ENCODE measurements around the gene SUPT7L.
A peak's percentile ranks its signal among the peaks of the same experiment; 100 is the strongest.

The SUPT7L gene, protein sequence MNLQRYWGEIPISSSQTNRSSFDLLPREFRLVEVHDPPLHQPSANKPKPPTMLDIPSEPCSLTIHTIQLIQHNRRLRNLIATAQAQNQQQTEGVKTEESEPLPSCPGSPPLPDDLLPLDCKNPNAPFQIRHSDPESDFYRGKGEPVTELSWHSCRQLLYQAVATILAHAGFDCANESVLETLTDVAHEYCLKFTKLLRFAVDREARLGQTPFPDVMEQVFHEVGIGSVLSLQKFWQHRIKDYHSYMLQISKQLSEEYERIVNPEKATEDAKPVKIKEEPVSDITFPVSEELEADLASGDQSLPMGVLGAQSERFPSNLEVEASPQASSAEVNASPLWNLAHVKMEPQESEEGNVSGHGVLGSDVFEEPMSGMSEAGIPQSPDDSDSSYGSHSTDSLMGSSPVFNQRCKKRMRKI

DNA sequence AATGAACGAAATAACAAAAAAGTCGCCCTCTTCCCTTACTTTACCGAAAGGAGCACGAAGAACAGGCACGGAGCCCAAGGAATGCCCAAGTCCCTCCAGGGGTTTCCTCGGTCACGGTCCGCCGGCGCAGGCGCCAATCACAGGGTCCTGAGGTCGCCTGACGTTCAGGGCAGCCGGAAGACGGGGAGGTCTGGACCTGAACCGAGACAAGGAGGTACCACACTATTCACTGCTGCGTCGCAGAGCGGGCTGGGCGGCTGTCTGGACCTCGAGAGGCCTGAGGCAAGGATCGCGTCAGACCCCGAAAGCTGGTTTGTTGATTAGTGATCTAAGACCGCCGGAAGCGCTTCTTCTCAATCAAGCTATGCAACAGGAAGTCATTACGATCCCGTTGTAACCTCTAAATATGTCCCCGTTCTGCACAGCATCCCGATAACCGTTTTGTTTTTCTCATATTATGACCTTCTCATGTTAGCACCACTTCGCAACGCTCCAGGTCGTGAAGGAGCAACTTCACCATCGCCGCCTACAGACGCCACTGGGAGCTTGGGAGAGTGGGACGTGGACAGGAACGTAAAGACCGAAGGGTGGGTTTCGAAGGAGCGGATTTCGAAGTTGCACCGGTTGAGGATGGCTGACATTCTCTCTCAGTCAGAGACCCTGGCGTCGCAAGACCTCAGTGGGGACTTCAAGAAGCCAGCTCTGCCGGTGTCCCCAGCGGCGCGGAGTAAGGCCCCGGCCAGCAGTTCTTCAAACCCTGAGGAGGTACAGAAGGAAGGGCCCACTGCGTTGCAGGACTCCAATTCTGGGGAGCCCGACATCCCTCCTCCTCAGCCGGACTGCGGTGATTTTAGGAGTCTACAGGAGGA is at the start of gene SUPT7L, which contains the start of gene SLC4A1AP:
Gene SUPT7L, minus strand, starts transcription at position 330 of the 869 bp plus-strand sequence. CDS start 1,422 bp downstream, outside the sequence.
Gene SLC4A1AP, plus strand, starts transcription at position 605 of the 869 bp plus-strand sequence. Its CDS starts 26 bp downstream, at position 631.
- peak; percentile 82 for DNase-seq (ENCODE audit: low spot score)
- peak; percentile 46 for FAIRE-seq

DNA sequence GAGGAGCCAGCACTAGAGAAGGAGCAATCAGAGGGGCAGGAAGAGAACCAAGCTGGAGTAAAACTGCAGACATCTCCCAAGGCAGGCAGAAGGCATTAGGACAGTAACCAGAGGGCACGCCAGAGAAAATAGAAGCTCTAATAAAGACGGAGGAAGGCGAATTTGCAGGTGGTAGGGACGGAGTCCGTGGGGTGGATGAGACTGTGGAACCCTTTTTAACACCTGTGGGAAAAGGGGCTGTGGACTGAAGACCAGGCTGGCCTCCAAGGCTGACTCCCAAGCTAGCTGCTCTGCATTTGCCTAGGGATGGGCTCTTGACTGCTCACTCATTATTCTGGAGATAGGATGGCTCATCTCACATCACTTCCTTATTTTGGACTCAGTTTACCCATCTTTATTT is 49.8 kb upstream of the SUPT7L start:
- no peak for FAIRE-seq
- no peak for DNase-seq (ENCODE audit: low spot score)

DNA sequence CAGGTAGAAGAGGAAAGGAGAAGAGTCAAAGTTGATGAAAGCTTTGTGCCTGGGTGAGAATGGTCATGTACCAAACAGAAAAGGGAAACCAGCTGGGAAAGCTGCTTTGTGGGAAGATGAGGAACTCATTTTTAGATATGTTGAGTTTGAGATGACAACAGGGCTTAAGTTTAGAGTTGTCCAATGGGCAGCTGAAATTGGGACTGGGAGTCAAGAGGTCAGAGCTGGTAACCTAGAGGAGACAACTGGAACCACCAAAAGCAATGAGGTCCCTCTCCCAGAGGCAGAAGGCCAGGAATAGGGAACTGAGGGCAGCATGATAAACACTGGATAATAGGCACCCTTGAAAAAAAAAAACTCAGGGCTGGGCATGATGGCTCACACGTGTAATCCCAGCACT is 49.1 kb upstream of the SUPT7L start:
- DNase-seq (ENCODE audit: low spot score) = no peak
- no peak for FAIRE-seq

DNA sequence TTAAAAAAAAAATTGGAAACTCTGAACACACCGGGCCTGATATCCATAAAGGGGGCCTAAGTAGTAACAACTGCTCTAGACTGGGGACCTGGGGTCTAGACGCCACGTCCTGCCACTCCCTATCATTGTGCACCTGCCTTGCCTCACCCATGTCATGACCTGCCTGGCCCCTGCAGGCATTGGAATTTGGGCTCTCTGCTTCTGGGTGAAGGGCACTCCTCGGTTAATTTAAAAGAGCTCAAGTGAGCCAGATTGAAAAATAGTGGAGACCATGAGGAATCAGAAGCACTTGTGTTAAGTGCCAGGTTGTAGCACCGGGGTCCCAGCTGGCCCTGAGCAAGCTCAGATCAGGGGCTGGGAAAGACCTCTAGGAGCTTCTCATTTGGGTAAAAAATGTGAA is 48.4 kb upstream of the SUPT7L start:
- FAIRE-seq = no peak
- no peak for DNase-seq (ENCODE audit: low spot score)

DNA sequence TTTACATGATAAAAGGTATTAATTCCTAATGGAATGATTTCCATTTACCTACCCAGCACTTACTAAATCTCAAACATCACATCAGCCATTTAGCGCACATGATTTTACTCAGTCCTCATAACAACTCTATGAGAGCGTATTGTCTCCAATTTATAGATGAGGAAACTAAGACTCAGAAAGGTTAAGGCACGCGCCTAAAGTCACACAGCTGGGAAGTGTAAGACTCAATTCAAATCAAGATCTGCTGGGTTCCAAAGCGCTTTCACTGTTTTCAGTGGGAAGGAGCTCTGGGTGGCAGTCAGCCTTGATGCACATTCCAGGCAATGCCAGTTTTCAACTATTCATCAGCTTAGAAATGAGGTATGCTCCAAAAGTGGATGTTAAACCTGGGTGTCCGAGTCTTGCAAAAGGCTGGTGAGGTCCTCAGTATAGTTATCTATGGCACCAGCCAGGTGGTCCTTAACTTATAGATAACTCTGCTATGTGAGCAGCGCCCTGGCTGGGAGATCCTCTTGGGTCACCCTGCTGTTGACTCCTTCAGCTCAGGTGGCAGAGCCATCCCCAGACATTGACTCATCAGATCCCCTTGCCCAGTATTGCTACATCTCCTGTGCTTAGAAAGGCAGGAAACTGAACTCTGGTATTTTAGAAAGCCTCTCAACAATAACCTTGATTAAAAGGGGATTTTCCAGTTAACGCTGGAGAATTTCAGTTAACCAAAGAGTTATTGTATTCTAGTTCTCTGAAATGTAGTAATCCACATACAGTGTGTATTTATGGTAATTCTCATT is 47.4 kb upstream of the SUPT7L start:
- no peak for FAIRE-seq
- DNase-seq (ENCODE audit: low spot score) = peak; percentile 47

DNA sequence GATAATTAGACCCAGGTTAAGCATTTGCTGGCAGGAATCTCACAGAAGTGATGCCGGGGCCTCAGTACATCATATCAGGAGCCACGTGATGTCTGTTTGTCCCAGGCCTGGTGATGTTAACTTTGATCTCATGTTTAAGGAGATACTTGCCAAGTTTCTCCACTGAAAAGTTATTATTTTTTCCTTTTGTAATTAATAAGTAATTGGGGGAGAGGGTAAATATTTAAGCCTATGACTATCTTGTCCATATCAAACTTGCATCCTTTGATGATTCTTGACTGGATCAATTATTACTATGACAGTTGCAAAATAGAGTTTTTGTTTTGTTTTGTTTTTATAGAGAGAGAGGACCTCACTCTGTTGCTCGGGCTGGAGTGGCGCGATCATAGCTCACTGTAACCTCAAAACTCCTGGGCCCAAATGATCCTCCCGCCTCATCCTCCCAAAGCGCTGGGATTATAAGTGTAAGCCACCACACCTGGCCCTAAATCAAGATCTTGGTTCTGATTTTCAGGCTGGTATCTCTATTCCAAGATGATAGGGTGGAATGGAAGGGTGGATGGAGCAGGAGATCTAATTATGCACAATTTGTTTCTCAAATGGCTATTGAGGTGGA is 46.7 kb upstream of the SUPT7L start:
- DNase-seq (ENCODE audit: low spot score) (no peak), FAIRE-seq (no peak)

DNA sequence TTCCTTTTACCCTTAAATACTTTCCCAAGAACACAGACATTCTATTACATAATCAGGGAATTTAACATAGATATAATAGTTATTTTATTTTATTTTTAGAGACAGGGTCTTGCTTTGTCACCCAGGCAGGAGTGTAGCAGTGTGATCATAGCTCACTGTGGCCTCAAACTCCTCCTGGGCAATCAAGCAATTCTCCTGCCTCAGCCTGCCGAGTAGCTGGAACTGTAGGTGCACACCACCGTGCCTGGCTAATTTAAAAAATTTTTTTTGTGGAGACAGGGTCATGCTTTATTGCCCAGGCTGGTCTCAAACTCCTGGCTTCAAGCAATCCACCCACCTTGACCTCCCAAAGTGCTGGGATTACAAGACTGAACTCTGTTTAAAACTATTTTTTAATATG is 45.9 kb upstream of the SUPT7L start:
- FAIRE-seq (no peak), DNase-seq (ENCODE audit: low spot score) (no peak)

DNA sequence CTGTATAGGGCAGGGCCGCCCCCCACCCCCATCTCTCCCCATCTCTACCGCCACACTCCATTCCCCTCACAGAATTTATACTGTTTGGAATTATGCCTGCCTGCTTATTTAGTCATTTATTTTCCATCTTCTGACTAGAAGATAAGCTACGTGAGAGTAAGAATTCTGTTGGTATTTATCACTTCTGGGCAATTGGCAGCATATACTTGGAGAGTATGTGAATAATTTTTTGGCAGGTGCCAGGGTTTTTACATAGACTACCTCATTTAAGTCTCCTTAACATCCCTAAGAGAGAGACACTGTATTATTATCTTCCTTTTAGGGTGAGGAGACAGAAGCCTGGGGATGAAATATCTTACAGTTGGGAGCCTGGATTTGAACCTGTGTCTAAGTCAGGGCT is 45.3 kb upstream of the SUPT7L start:
- DNase-seq (ENCODE audit: low spot score) (no peak), FAIRE-seq (no peak)

DNA sequence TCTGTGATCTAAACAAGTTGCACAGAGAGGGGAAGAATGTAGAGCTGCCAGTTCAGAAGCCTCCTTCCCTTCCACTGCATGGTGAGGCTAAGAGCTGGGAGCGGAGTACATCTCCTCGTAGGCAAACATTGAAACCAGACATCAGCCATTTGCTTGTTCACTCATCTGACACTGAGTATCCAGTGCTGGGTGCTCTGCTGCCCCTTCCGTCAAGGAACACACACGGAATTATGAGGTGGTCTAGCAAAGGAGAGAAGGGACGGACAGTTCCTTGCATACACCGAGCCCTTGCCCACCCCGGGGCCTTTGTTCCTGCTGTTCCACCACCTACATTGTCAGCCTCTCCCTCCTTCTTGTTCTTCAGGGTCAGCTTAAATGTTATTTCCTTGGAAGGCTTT is 44.8 kb upstream of the SUPT7L start:
- no peak for FAIRE-seq

DNA sequence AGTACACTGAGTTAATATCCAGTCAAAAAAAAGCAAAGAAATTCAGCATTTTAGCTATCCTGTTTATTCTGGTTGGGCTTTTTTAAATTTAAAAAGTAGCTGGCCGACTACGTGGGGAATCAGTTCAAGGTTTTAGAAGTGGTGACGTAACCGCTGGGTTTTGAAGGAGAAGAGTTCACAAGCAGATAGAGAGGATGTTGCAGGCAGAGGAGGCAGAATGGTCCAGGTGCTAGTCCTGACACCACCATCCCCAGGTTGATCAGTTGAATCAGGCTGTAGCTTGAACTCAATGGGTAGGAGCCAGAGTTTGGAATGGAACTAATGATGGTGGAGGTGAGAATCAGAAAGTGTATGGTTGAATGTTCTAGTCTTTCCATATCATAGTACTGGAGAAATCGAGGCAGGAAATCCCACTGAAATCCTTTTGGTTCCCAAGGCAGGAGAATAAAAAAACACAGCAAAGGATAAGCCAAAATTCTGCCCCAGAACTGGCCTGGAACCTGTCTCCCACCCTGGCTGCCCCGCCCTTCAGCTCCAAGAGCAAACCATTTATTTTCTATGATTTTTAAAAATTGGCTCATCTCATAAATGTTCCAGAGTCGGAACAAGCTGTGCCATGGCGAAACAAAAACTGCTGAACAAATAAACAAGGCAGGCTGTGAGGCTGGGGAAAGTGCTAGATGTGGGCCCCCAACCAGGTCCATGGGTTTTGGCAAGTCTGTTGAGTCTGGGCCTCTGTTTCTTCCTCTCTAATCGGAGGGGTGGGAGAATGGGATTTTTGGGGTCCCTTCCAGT is 44.2 kb upstream of the SUPT7L start:
- no peak for DNase-seq (ENCODE audit: low spot score)
- no peak for FAIRE-seq

More for the DNA sequence above, 44.8 kb upstream of the SUPT7L start:
- no peak for DNase-seq (ENCODE audit: low spot score)

DNA sequence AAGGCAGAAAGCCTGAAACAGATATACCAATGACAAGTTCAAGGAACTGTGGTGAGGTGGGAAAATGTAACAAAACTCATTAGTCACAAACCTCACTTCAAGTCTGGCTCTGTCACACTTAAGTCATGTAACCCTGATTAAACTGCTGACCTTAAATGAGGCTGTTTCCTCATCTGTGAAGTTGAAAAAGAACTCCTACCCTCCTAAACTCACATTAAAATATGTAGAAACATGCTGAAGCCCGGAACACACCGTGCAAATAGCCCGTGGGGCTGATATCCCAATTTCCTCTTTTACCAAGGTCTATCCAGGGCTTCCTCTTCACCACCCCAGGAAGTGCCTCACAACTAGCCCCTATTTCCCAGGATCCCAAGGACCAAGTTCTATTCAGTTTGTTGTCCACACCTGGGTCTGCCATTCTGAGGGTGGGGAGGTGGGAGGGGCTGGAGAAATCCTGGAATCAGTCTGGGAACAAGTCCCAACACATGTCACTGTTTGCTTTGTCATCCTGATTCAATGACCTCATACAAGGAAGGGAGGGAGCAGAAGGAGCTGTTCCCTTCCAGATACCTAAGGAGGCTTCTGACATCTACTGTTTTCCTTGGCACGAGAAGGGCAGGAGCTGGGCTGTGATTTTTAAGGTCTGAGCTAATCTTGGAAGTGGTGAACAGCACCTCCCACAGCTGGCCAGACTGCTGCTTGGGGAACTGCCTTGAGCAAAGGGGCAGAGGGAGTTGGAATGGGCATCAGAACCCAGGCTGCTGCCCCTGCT is 42.6 kb upstream of the SUPT7L start:
- DNase-seq (ENCODE audit: low spot score) (peak; percentile 87), FAIRE-seq (peak; percentile 66)

DNA sequence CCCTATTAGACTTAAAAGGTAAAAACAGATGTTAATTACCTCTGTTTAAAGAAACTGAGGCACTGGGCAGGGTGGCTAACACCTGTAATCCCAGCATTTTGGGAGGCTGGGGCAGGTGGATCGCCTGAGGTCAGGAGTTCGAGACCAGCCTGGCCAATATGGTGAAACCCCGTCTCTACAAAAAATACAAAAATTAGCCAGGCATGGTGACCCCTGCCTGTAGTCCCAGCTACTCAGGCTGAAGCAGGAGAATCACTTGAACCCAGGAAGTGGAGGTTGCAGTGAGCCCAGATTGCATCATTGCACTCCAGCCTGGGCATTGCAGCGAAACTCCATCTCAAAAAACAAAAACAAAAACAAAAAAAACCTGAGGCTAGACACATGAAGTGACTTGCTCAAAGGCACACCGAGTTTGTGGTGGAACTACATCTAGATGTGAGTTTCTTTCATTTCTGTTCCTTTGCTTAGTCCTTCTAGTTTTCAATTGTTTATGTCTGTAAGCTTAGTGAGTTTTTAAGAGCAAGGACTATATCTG is 41.0 kb upstream of the SUPT7L start:
- FAIRE-seq = no peak
- no peak for DNase-seq (ENCODE audit: low spot score)

DNA sequence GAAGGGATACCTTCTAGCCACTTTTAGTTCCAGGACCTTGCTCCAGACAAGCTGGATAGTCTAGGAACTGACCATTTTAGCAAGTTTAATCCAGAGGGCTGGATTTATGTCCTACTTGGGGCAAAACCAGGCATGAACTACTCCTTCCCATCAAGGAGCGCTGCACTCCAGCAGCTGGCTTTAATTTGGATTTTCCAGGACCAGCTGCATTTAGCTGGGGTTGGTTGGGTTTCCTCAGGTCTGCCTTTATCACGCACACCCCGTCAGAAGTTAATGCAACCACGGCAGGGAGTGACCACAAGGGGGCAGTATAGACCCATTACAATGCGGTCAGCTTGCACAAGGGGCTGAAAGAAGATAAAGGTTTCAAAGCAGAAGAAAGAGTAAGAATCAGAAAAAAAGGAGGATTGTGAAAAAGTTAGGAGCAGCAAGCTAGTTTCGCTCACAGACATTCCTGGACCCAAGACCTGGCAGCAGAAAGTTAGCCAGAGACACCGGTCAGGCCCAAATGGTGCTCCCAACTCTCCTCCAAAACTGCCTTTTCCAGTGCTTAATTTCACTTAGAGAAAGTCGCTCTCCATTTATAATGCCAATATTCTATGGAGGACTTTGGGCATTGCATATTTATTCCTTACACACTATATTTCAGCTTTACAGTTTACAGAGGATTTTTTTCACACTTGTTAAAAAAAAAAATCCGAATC is 40.4 kb upstream of the SUPT7L start:
- DNase-seq (ENCODE audit: low spot score) = peak; percentile 82
- peak; percentile 87 for FAIRE-seq

DNA sequence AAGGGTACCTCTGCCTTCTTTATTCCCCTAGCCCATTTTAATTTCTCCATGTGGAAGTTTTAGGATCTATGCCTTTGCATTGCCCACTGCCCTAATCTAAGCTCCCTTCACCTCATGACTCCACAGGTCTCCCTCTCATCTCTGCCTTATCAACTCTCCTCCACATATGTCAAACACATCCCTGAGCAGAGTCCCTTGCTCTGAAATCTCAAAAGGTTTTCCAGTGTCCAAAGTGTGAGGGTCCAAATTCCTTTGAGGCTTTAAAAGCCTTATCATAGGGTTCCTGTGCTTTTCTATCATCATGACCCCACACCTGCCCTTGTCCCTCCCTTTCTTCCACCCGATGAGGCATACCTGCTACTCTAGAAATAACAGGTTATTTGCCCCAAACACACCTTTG is 38.9 kb upstream of the SUPT7L start:
- FAIRE-seq (no peak), DNase-seq (ENCODE audit: low spot score) (no peak)

DNA sequence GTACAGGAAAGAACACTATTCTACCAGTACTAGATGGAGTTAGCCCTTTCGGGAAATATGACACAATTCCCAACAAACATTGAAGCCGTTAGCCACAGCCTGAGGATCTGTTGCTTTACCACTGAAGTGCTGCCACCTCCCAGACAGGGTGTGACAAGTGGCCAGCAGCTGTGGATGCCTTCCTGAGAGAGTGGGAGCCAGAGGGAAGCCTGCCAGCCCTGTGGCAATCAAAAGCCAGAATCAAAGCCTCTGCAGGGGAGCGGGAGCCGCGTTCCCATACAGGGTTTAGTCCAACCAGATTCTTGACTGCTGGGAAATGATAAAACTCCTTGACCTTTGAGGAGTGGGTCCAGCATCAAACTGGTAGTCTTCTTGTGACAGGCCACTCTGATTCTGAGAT is 38.3 kb upstream of the SUPT7L start:
- DNase-seq (ENCODE audit: low spot score) = no peak
- no peak for FAIRE-seq

DNA sequence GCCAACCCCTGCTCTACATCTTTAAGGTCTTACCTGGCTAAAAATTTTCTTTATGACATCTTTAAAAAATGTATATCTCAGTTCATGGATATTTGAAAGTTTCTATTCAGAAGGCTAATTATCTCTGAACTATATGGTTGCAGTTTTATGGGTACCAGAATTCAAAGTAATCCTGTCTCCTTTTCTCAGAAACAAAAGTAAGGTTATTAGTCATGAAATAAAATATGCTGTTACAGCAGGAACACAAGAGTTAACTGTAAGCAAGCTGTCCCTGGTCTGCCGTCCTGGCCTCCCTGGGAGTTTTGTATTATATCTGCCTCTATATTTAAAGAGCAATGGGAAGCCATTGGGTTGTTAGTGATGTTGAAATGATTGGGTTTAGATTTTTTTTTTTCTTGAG is 34.2 kb upstream of the SUPT7L start:
- no peak for FAIRE-seq
- no peak for DNase-seq (ENCODE audit: low spot score)

DNA sequence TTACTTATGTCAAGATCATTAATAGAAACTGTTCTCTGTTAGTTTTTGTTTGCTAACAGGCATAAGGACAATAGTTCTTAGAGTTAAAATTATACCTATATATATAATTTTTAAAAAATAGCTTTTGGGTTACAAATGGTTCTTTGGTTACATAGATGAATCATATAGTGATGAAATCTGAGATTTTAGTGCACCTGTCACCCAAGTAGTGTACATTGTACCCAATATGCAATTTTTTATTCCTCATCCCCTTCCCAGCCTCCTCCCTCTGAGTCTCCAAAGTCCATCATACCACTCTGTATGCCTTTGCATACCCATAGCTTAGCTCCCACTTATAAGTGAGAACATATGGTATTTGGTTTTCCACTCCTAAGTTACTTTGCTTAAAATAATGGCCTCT is 26.6 kb upstream of the SUPT7L start:
- FAIRE-seq (no peak), DNase-seq (ENCODE audit: low spot score) (no peak)

DNA sequence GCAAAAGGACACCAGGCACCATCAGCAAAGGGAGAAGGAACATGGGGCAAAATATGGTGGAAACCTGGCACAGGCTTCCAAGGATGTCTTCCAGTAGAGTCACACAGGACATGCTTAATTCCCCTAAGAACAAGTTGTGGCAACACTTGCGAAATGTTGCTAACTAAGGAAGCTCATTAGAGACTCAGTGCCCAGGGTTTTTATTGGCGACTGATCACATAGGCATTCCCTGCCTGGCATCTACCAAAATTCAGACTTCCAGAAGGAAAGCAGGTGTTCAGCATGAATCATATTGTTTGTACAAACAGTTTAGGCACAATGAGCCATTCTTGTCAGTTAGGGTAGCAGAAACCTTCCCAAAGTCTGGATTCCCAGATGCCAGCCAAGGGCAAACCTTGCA is 26.0 kb upstream of the SUPT7L start:
- FAIRE-seq = peak; percentile 9

DNA sequence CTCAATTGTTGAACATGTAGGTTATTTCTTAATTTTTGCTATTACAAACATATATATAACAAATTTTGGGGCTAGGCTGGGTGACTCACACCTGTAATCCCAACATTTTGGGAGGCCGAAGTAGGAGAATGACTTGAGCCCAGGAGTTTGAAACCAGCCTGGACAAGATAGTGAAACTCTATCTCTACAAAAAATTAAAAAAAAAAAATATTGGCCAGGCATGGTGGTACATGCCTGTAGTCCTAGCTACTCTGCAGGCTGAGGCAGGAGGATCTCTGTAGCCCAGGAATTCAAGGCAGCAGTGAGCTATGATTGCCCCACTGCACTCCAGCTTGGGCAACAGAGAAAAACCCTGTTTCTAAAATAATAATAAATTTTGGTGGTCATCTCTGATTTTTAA is 23.8 kb upstream of the SUPT7L start:
- no peak for DNase-seq (ENCODE audit: low spot score)
- FAIRE-seq = no peak

More for the DNA sequence above, 26.0 kb upstream of the SUPT7L start:
- no peak for DNase-seq (ENCODE audit: low spot score)

Measured in urothelium cell line (cell line).